MCF 10A (cell line): ENCODE data around the gene GCFC2. TPM values are rescaled to one million over a fixed set of nuclear protein-coding genes. Genes with fewer than 3 reads are reported as not detected.
"Not testable (repeated sequence)": the region's sequence is repeated elsewhere in the genome, so short reads cannot be mapped to it uniquely, and the experiment has no call there.

ENCODE experiments used
- BruUV-seq: library from RNA; stranded (reverse); fragments of 400-500 nt; replicated peaks from 2 replicates; lab custom pipeline; 2021; lab: Mats Ljungman, UMichigan
- CTCF ChIA-PET: fragments of 300-600 bp; sonication (Branson Sonifier 250); formaldehyde crosslinking; extraction: SDS; loops from one replicate; lab custom pipeline; 2021; ENCODE audit warnings: antibody characterized with exemption, inconsistent platforms; lab: Yijun Ruan, JAX
- POLR2A ChIA-PET: fragments of 300-600, 350-650 bp; sonication (Branson Sonifier 250); formaldehyde crosslinking; extraction: SDS; loops from one replicate; lab custom pipeline; 2020; ENCODE audit warnings: antibody characterized with exemption, inconsistent platforms; lab: Yijun Ruan, JAX
- DNase-seq: peaks from one replicate; pipeline ENCODE4 v3.0.0-alpha.2; 2018; ENCODE audit not compliant: unreplicated experiment
- H3K27ac Mint-ChIP-seq: one replicate; pipeline ENCODE4 v1.8.0; 2022; ENCODE audit warnings: mild to moderate bottlenecking, low read depth, mixed read lengths; ENCODE audit not compliant: unreplicated experiment
- H3K27me3 Mint-ChIP-seq: one replicate; pipeline ENCODE4 v1.8.0; 2022; ENCODE audit warnings: mixed read lengths; ENCODE audit not compliant: insufficient read depth, unreplicated experiment
- H3K36me3 Mint-ChIP-seq: one replicate; pipeline ENCODE4 v1.8.0; 2022; ENCODE audit warnings: mild to moderate bottlenecking, moderate library complexity, mixed read lengths; ENCODE audit not compliant: insufficient read depth, unreplicated experiment
- H3K4me1 Mint-ChIP-seq: one replicate; pipeline ENCODE4 v1.8.0; 2022; ENCODE audit warnings: mixed read lengths; ENCODE audit not compliant: insufficient read depth, unreplicated experiment
- H3K4me3 Mint-ChIP-seq: one replicate; pipeline ENCODE4 v1.8.0; 2022; ENCODE audit warnings: mild to moderate bottlenecking, moderate library complexity, mixed read lengths; ENCODE audit not compliant: unreplicated experiment
- H3K9me3 Mint-ChIP-seq: one replicate; pipeline ENCODE4 v1.8.0; 2022; ENCODE audit warnings: mixed read lengths; ENCODE audit not compliant: unreplicated experiment
- intact Hi-C: fragments of 100-400 bp; cut with micrococcal nuclease; formaldehyde crosslinking; loops from 2 replicates; pipeline ENCODE4 v1.14.1; 2022
- total RNA-seq: library from RNA; stranded (reverse); gene quantifications from 2 replicates; pipeline ENCODE4 v1.2.3, GENCODE V29; 2022
- TF ChIP-seq, protein P1 (sequence below): fragments of 200-600 bp; IDR thresholded peaks from one replicate; pipeline ENCODE4 v1.8.0; 2022; ENCODE audit warnings: antibody characterized with exemption, mild to moderate bottlenecking; ENCODE audit not compliant: unreplicated experiment

GCFC2 gene
- total RNA-seq, 1 experiment from 2014 or later: 41.3 TPM

DNA sequence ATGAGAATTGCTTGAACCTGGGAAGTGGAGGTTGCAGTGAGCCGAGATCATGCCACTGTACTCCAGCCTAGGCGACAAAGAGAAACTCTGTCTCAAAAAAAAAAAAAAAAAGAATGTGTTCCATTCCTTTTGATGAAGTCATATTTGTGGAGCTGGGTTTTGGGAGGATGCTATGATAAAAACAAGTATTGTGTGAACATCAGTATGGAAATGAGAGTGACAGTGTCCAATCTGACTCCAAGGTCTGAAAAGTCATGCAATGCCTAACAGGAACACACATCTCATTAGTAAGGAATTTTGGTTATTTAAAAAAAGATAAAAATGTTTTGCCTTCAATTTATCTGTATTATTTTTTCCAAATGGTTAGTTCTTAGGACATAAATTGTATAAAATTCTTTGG, 11.8 kb downstream of the GCFC2 start:
- Mint-ChIP-seq H3K4me3 (no peak overlapping the region), H3K27ac (no peak overlapping the region), H3K27me3 (no peaks in the 10 kb centered on the region), H3K36me3 (peaks cover 64% of the 10 kb centered on the region), H3K4me1 (no peaks in the 10 kb centered on the region), H3K9me3 (no peaks in the 10 kb centered on the region)
- BruUV-seq: no TSS peak
- CTCF ChIA-PET: interaction anchor here (0.7 kb wide), 1 partner anchor 9 kb away, joined by 3 read pairs; no protein-coding TSS in a partner anchor
- DNase-seq: no peak
- TF ChIP-seq, protein P1, sequence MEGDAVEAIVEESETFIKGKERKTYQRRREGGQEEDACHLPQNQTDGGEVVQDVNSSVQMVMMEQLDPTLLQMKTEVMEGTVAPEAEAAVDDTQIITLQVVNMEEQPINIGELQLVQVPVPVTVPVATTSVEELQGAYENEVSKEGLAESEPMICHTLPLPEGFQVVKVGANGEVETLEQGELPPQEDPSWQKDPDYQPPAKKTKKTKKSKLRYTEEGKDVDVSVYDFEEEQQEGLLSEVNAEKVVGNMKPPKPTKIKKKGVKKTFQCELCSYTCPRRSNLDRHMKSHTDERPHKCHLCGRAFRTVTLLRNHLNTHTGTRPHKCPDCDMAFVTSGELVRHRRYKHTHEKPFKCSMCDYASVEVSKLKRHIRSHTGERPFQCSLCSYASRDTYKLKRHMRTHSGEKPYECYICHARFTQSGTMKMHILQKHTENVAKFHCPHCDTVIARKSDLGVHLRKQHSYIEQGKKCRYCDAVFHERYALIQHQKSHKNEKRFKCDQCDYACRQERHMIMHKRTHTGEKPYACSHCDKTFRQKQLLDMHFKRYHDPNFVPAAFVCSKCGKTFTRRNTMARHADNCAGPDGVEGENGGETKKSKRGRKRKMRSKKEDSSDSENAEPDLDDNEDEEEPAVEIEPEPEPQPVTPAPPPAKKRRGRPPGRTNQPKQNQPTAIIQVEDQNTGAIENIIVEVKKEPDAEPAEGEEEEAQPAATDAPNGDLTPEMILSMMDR: no peak
- intact Hi-C loops: no loop called here
- POLR2A ChIA-PET: interaction anchor here (1.4 kb wide), 1 partner anchor 10 kb away, joined by 3 read pairs; no protein-coding TSS in a partner anchor

DNA sequence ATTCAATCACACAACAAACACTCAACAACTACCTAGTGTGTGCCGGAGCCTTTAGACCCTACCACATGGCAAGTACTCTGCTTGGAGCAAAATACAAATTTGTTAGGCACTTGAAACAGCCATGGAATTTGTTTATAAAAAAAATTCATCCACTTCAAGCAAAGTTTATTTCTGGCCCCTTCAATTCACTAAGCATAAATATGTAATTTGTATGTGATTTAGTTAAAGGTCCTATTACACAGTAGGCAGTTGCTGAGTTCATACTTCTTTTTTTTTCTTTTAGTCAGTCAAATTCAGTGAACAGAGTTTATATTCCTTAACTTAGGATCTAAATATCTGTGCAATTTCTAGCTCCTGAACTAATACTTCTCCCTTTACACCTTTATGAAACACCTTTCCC, 22.5 kb downstream of the GCFC2 start:
- H3K27me3 Mint-ChIP-seq: no peaks in the 10 kb centered on the region
- no peaks in the 10 kb centered on the region for H3K9me3 Mint-ChIP-seq
- H3K4me3 Mint-ChIP-seq: no peak overlapping the region
- ChIA-PET CTCF (interaction anchor here (0.6 to 1.7 kb wide), 3 partner anchors 10 to 17 kb away, joined by 4 to 13 read pairs (median 12); no protein-coding TSS in a partner anchor), POLR2A (interaction anchor here (1.4 to 1.6 kb wide), 2 partner anchors 8 to 11 kb away, joined by 3 to 6 read pairs; no protein-coding TSS in a partner anchor)
- no TSS peak for BruUV-seq
- peaks cover 70% of the 10 kb centered on the region for H3K36me3 Mint-ChIP-seq
- TF ChIP-seq, protein P1: no peak
- no peak for DNase-seq
- intact Hi-C loops: no loop called here
- no peaks in the 10 kb centered on the region for H3K4me1 Mint-ChIP-seq
- no peak overlapping the region for H3K27ac Mint-ChIP-seq

DNA sequence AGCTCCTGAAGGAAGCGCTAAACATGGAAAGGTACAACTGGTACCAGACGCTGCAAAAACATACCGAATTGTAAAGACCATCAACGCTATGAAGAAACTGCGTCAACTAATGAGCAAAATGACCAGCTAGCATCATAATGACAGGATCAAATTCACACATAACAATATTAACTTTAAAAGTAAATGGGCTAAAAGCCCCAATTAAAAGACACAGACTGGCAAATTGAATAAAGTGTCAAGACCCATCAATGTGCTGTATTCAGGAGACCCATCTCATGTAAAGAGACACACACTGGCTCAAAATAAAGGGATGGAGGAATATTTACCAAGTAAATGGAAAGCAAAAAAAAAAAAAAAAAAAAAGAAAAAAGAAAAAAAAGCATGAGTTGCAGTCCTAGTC, 27.3 kb downstream of the GCFC2 start:
- BruUV-seq, DNase-seq, H3K4me1 Mint-ChIP-seq, H3K9me3 Mint-ChIP-seq, intact Hi-C loops, CTCF ChIA-PET, H3K27me3 Mint-ChIP-seq, H3K27ac Mint-ChIP-seq, H3K4me3 Mint-ChIP-seq: not testable (repeated sequence)
- POLR2A ChIA-PET: interaction anchor here (1.0 kb wide), 1 partner anchor 36 kb away, joined by 4 read pairs; no protein-coding TSS in a partner anchor
- peaks cover 46% of the 10 kb centered on the region for H3K36me3 Mint-ChIP-seq

DNA sequence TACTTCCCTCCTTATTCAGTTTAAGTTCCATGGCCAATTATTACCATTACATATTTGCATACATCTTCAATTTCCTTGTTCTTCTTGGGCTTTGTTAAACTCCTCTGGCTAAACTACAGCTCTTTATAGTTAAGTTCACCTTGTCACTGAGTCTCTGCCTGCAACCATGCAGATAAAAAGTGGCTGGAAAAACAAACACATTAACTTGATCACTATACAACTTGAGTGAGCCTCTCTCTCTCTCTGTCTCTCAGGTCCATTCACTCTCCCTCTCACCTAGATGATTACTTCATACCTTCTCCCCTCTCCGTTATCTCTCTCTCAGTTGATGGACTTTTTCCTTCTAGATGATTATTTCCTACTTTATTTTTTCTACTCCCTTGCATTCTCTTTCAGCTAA, 30.3 kb downstream of the GCFC2 start:
- ChIA-PET POLR2A (interaction anchor here (0.9 to 1.0 kb wide), 3 partner anchors 9 to 21 kb away, joined by 3 to 6 read pairs (median 3); no protein-coding TSS in a partner anchor), CTCF (interaction anchor here (0.8 to 6.6 kb wide), 2 partner anchors 40 to 44 kb away, joined by 3 to 65 read pairs; no protein-coding TSS in a partner anchor)
- H3K27me3 Mint-ChIP-seq: no peaks in the 10 kb centered on the region
- H3K4me1 Mint-ChIP-seq: no peaks in the 10 kb centered on the region
- DNase-seq: no peak
- TF ChIP-seq, protein P1: no peak
- no peak overlapping the region for H3K4me3 Mint-ChIP-seq
- H3K9me3 Mint-ChIP-seq: no peaks in the 10 kb centered on the region
- BruUV-seq: no TSS peak
- intact Hi-C loops: no loop called here
- peaks cover 37% of the 10 kb centered on the region for H3K36me3 Mint-ChIP-seq
- no peak overlapping the region for H3K27ac Mint-ChIP-seq
